Transverse colon (tissue), 4 donors: ENCODE measurements around the gene FOS. TPM values are rescaled to one million over a fixed set of nuclear protein-coding genes. Genes with fewer than 3 reads are reported as not detected.

Experiments
- DNase-seq: peaks from one replicate; pipeline ENCODE4 v3.0.0-alpha.2; 2019
- H3K27ac ChIP-seq, 4 donors: fragments of 200-600 bp; sonication (generic); 2 replicates each; pipeline ENCODE4 v1.5.1; 2016 to 2018; ENCODE audit warnings: inconsistent platforms in 4 of 4
- H3K27me3 ChIP-seq: fragments of 200-600 bp; sonication (generic); 2 replicates; pipeline ENCODE4 v1.5.1; 2017; ENCODE audit warnings: inconsistent platforms
- H3K36me3 ChIP-seq, 4 donors: fragments of 200-600 bp; sonication (generic); 2 replicates each; pipeline ENCODE4 v1.5.1; 2017 to 2019; ENCODE audit warnings: inconsistent platforms in 4 of 4
- H3K4me1 ChIP-seq, 4 donors: fragments of 200-600 bp; sonication (generic); 2 replicates each; pipeline ENCODE4 v1.5.1; 2017 to 2020; ENCODE audit warnings: inconsistent platforms in 4 of 4
- H3K4me3 ChIP-seq, 4 donors: fragments of 200-600 bp; sonication (generic); 1 replicate in 1 of 4; 2 replicates in 3 of 4; pipeline versions ENCODE4 v1.5.1 to v1.6.1; 2017 to 2019; ENCODE audit warnings: inconsistent platforms in 4 of 4
- H3K9me3 ChIP-seq, 2 donors: fragments of 200-600 bp; sonication (generic); 2 replicates each; pipeline ENCODE4 v1.5.1; 2017 to 2019; ENCODE audit warnings: inconsistent platforms in 2 of 2
- EP300 ChIP-seq: sonication (generic); formaldehyde crosslinking; IDR thresholded peaks from one replicate; pipeline ENCODE4 v1.6.1; 2017; ENCODE audit warnings: antibody characterized with exemption, low read depth
- POLR2A ChIP-seq: fragments of 450-650 bp; IDR thresholded peaks from one replicate; pipeline ENCODE4 v1.6.1; 2016; ENCODE audit warnings: antibody characterized with exemption, mild to moderate bottlenecking, moderate library complexity
- POLR2AphosphoS5 ChIP-seq, 3 donors: sonication (generic); formaldehyde crosslinking; IDR thresholded peaks; one replicate each; pipeline ENCODE4 v1.6.1; 2016; ENCODE audit warnings: antibody characterized with exemption in 3 of 3
- WGBS, 2 donors: methylation state at CpG; one replicate each; pipeline ENCODE4 v1.1.5; 2018; ENCODE audit warnings: low coverage in 1 of 2; 5-methylcytosine and 5-hydroxymethylcytosine counted together
- in situ Hi-C, 4 donors: fragments of 200-750 bp; cut with MboI; loops; one replicate each; pipeline versions ENCODE4 v1.15.0 to v1.15.1; 2017; ENCODE audit warnings: low sequenced_read_pairs in 3 of 4, low pct_ligation_motif_present in 1 of 4, low pct_unique_long_range_greater_than_20kb in 1 of 4
- intact Hi-C: fragments of 100-400 bp; cut with DNase I; formaldehyde crosslinking; loops from one replicate; pipeline ENCODE4 v1.15.1; 2023; ENCODE audit warnings: low total_unique reads
- total RNA-seq, 4 donors: library from RNA; depleted of rRNA; stranded (reverse); fragments of >200 nt; gene quantifications; one replicate each; pipeline ENCODE4 v1.1.0, GENCODE V29; 2016
- TF ChIP-seq, protein P1 (sequence below), 5 experiments: fragments of 200-600 bp in 3 of 5; fragments of 450-650 bp in 2 of 5; sonication (generic) in 3 of 5; IDR thresholded peaks; 1 replicate in 2 of 5; 2 replicates in 3 of 5; pipeline ENCODE4 v1.5.1; 2016 to 2017; ENCODE audit warnings: antibody characterized with exemption in 5 of 5, inconsistent platforms in 3 of 5, mild to moderate bottlenecking in 2 of 5, moderate library complexity in 1 of 5

FOS gene
- total RNA-seq, 4 donors from 2014 or later, result 345 to 1,356 (median 884) TPM

- H3K36me3 ChIP-seq, result no peaks in the 10 kb centered on the region
- 24% methylated on average over 4 of the region's 4 CpGs; no CpG with 5 or more reads in 1 of the 2 donors for WGBS, 2 donors
- H3K4me1 ChIP-seq, result peaks cover 9 to 39% (median 22%) of the 10 kb centered on the region in 4 donors
- no peaks in the 10 kb centered on the region for H3K9me3 ChIP-seq
- in situ Hi-C loops, result loop anchor here in 1 of 4 donors (25.0 kb wide), 1 partner anchor 97 kb away; no protein-coding TSS in a partner anchor
- intact Hi-C loops, result no loop called here
- no peaks in the 10 kb centered on the region for H3K27me3 ChIP-seq
- DNase-seq, result peak; percentile 43
- H3K4me3 ChIP-seq, result peak overlapping the region in 1 of 4 donors; percentile 3
- TF ChIP-seq POLR2AphosphoS5 (IDR thresholded peaks at IDR 0.05) (no peak), POLR2A (no peak), EP300 (no peak)
- TF ChIP-seq, protein P1, sequence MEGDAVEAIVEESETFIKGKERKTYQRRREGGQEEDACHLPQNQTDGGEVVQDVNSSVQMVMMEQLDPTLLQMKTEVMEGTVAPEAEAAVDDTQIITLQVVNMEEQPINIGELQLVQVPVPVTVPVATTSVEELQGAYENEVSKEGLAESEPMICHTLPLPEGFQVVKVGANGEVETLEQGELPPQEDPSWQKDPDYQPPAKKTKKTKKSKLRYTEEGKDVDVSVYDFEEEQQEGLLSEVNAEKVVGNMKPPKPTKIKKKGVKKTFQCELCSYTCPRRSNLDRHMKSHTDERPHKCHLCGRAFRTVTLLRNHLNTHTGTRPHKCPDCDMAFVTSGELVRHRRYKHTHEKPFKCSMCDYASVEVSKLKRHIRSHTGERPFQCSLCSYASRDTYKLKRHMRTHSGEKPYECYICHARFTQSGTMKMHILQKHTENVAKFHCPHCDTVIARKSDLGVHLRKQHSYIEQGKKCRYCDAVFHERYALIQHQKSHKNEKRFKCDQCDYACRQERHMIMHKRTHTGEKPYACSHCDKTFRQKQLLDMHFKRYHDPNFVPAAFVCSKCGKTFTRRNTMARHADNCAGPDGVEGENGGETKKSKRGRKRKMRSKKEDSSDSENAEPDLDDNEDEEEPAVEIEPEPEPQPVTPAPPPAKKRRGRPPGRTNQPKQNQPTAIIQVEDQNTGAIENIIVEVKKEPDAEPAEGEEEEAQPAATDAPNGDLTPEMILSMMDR (IDR thresholded peaks at IDR 0.05), result no peak
- H3K27ac ChIP-seq, result peak overlapping the region in 3 of 4 donors; percentile 1 to 49 (median 32)
Measured at GRCh38 chr14:75315144-75315543, 36.5 kb downstream of the FOS start.

GRCh38 chr14:75317148-75317547 is 38.5 kb downstream of the FOS start:
- H3K4me1 ChIP-seq, result peaks cover 3 to 22% (median 9%) of the 10 kb centered on the region in 4 donors
- no peak overlapping the region for H3K4me3 ChIP-seq
- H3K27ac ChIP-seq, result no peak overlapping the region
- in situ Hi-C loops (loop anchor here in 1 of 4 donors (25.0 kb wide), 1 partner anchor 95 kb away; no protein-coding TSS in a partner anchor), intact Hi-C loops (no loop called here)
- TF ChIP-seq, protein P1 (IDR thresholded peaks at IDR 0.05), result no peak
- TF ChIP-seq POLR2A, result no peak
- TF ChIP-seq POLR2AphosphoS5 (IDR thresholded peaks at IDR 0.05), result no peak
- TF ChIP-seq EP300, result no peak
- WGBS, 2 donors, result 40 to 81% methylated on average over 1 to 4 of the region's 4 CpGs
- H3K27me3 ChIP-seq, result no peaks in the 10 kb centered on the region
- no peak for DNase-seq
- no peaks in the 10 kb centered on the region for H3K36me3 ChIP-seq
- no peaks in the 10 kb centered on the region for H3K9me3 ChIP-seq

DNA sequence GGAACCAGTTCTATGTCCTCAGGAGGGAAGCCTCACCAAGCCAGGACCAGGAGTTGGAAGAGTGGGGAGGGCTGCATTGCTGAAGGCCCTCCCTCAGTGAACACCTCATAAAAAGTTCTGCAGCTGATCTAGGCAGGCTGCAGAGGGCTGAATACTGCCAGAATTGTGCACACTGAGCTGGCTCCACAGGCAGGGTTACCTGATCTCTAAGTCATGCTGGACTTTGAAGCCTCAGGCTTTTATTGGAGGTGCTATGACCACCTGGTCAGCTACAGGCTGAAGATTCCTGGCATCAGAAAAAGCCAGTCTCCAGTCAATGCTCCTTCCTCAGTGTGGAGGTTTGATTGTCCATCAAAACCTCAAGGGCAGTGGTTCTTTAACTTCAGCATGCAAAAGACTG is 39.7 kb downstream of the FOS start:
- intact Hi-C loops, result no loop called here
- no peak overlapping the region for H3K4me3 ChIP-seq
- no peaks in the 10 kb centered on the region for H3K27me3 ChIP-seq
- no peak for DNase-seq
- peaks cover 3 to 22% (median 9%) of the 10 kb centered on the region in 4 donors for H3K4me1 ChIP-seq
- in situ Hi-C loops, result loop anchor here in 1 of 4 donors (25.0 kb wide), 1 partner anchor 94 kb away; no protein-coding TSS in a partner anchor
- TF ChIP-seq POLR2A, result no peak
- no peak for TF ChIP-seq POLR2AphosphoS5 (IDR thresholded peaks at IDR 0.05)
- no peak for TF ChIP-seq EP300
- TF ChIP-seq, protein P1 (IDR thresholded peaks at IDR 0.05), result no peak
- no peak overlapping the region for H3K27ac ChIP-seq
- H3K36me3 ChIP-seq, result no peaks in the 10 kb centered on the region
- H3K9me3 ChIP-seq, result no peaks in the 10 kb centered on the region

GRCh38 chr14:75319021-75319420 is 40.4 kb downstream of the FOS start:
- 92% methylated on average over 2 of the region's 2 CpGs; no CpG with 5 or more reads in 1 of the 2 donors for WGBS, 2 donors
- Histone ChIP-seq H3K4me3 (no peak overlapping the region), H3K4me1 (peaks cover 3 to 22% (median 9%) of the 10 kb centered on the region in 4 donors), H3K27ac (no peak overlapping the region), H3K27me3 (no peaks in the 10 kb centered on the region), H3K9me3 (no peaks in the 10 kb centered on the region), H3K36me3 (no peaks in the 10 kb centered on the region)
- DNase-seq, result no peak
- TF ChIP-seq, protein P1 (IDR thresholded peaks at IDR 0.05), result no peak
- TF ChIP-seq EP300 (no peak), POLR2A (no peak), POLR2AphosphoS5 (IDR thresholded peaks at IDR 0.05) (no peak)
- intact Hi-C loops, result no loop called here
- in situ Hi-C loops, result loop anchor here in 1 of 4 donors (25.0 kb wide), 1 partner anchor 93 kb away; no protein-coding TSS in a partner anchor
